Hematopoietic multipotent progenitor cell treated with erythropoietin and hydrocortisone succinate and interleukin-3 and kit ligand, for 4 days (in vitro differentiated cells): Measurements from ENCODE around the gene SLC41A3.
"Not testable (repeated sequence)": the region's sequence is repeated elsewhere in the genome, so short reads cannot be mapped to it uniquely, and the experiment has no call there.

ENCODE experiments used
- DNase-seq: peaks from one replicate; pipeline ENCODE4 v3.0.0-alpha.2; 2015

SLC41A3 gene

DNA sequence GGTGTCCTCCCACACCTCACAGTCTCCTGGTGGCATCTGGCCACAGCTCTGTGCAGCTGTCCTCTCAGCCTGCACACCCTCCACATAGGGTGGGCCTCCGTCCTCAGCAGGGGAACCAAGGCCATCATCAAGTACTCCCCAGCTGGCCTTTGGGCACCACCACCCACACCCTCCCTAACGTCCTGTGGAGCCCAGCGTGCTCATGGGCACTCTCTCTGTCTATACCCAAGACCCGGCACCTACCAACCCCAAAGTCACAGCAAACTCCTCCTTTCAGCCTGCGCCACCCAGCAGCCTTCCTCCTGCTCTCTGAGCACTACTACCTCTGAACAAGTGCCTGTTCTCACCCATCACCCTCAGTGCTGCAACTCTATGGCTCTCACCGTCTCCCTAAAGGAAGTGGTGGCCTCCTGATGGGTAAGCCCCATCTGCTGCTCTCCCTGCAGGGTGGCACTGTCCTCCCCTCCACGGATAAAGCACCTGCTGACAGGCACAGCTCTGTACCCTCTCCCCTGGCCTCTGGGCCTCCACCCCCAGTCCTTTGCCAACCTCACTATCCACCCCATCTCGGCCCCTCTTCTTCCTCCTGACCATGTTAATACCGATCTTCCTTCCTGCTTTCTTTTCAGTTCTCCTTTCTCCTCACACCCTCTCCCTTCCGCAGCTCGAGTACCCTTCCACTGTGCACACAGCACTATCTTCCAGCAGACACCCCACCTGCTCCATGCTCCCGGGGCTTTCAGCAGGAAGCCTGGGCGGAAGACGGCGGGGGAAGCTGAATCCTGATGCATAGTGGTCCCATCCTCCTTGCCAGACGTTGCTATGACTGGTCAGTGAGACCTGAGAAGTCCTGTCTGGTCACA is 31.5 kb downstream of the SLC41A3 start:
- DNase-seq: no peak

DNA sequence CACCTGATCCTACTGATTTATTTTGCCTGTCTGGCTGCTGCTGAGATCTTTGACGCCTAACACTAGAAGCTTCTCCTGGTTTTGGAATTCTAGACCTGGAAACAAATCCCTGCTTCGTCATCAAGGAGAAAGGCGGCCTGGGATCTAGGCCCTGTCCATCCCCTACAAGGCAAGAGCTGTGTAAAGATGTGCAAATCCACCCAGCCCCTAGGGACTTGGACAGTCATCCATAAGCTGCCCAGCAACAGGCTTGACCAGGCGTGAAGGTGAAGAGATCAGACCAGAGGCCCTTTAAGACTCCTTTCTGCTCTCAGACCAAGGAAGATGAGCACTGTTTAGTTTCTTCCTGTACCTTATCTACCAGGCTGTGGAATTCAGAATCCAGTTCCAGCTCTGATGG is 32.2 kb downstream of the SLC41A3 start:
- no peak for DNase-seq

DNA sequence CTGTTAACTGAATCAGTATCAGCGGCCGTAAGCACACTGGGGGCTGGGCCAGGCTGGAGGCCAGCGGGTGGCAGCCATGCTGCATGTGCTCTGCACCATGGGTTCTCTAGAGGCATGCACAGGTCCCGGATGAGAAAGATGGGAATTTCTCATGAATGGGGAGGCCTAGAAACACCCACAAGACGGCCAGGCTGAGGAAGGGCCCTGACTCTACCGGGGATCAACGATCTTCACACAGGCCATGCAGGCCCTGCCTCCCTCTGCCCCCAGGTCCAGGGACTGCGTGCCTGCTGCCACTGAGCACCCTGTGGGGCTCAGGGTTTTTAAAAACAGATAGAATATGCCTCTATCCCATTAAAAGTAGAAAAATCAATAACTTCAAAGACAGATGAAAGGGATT is 32.7 kb downstream of the SLC41A3 start:
- no peak for DNase-seq

DNA sequence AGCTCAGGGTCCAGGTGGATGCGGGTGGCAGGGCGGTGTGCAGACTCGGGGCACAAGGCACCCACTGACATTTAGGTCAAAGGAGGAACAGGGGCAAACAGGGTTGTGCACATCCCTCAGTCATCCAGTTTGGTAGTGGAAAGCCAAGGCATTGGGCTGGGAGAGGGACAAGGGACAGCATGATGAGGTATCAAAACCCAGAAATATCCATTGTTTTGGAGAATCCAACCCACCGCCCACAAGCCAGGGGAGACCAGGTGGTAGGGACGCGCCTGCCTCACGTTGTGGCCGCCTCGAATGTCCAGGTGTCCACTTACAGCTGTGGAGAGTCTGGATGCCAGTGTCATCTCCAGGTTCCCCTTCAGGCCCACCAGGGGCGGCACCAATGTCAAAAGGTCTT is 33.3 kb downstream of the SLC41A3 start:
- no peak for DNase-seq

DNA sequence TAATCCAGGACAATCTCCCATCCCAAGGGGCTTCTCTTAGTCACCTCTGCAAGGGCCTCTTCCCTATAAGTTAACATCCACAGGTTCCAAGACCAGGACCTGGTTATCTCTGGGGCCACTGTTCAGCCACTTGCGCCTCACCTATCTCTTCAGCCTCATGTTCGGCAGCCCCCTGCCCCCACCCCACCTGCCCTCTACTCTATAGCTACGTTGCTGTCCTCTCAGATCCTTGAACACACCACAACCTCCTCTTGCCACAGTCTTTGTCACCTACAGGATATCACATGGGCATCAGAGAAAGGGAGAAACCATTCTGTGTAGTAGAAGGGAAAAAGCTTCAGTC is 33.9 kb downstream of the SLC41A3 start:
- DNase-seq: no peak

DNA sequence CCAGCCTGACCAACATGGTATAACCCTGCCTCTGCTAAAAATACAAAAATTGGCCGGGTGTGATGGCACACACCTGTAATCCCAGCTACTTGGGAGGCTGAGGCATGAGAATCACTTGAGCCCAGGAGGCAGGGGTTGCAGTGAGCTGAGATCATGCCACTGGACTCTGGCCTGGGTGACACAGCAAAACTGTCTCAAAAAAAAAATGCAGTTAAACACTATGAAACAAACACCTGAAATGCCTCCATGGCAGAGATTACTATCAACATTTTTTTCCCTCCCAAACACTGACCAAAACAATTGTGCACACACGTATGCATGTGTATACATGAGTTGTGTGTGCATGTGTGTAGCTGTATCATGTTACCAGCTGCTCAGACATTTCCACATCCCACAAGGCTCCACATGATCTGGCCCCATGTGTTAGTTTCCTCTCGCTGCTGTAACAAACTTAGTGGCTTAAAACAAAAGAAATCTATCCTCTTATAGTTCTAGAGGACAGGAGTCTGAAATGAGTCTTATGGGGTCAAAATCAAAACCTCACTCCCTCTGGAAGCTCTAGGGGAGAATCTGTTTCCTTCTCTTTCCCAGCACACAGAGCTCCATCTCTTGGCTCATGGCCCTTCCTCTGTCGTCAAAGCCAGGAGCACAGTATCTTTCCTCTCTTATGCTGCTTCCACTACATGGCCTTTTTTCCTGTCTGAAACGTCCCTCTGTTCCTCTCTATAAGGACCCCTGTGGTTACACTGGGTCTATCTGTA is 34.5 kb downstream of the SLC41A3 start:
- DNase-seq: no peak

DNA sequence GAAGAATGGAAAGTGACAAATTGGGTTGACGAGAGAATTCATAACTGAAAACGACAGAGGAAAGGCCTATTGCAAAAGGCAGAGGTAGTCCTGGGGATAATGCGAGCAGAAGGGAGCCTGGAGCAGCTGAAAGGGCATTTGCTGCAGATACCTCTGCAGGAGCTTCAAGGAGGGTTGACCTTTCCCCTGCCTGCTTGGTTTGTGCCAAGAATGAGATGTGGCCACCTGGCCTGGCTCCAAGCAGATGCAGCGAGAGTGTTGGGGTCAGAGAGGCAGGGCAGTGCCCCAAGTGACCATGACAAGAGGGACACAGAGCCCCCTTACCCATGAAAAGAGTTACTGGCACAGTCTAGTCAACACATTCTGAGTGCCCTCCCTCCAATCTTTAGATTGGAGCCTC is 43.5 kb downstream of the SLC41A3 start:
- DNase-seq: no peak

DNA sequence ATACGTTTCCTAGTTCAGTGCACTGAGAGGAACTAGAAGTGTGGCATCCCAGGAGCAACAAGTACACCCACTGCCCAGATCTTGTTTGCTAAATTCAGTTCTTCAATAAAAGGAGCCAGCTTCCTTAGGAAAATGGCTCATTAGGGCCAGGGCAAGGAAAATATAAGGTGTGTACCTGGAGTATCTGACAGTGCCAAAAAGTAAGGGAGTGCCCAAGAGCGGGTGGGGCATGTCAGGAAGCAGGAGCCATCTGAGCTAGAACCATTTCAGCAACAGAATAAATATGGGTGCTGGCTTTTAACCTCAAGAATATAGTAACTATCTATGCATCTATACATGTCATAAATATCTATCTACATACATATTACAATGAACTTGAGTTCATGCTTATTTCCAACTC is 44.1 kb downstream of the SLC41A3 start:
- DNase-seq: no peak

DNA sequence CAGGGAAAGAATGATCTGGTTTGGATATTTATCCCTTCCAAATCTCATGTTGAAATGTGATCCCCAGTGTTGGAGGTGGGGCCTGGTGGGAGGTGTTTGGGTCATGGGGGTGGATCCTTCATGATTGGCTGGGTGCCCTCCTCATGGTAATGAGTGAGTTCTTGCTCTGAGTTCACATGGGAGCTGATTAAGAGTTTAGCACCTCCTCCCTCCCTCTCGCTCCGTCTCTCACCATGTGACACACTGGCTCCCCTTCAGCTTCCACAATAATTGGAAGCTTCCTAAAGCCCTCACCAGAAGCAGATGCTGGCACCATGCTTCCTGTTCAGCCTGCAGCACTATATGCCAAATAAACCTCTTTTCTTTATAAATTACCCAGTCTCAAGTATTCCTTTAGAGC is 45.1 kb downstream of the SLC41A3 start:
- DNase-seq: not testable (repeated sequence)

DNA sequence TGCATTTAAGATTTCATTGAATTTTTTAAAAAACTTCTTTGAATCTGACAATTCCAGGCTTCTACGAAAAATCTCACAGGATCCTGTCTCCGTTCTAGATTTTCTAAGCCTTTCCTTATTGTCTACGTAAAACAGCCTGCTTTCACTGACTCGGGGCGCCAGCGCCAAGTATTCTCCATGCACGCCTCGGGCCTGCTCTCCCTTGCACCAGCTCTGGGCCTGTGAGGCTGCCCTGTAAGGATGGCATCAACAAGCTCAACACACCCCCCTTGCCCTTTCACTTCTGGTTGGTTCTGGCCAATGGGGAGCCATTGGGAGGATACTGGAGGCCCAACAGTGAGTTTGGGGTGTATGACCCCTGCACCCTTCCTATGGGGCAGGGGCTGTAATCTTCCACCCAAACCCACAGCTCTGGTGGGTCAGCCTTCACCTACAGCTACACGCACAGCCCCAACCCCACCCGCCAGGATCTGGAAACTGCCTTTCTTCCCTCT is 47.8 kb downstream of the SLC41A3 start:
- no peak for DNase-seq

DNA sequence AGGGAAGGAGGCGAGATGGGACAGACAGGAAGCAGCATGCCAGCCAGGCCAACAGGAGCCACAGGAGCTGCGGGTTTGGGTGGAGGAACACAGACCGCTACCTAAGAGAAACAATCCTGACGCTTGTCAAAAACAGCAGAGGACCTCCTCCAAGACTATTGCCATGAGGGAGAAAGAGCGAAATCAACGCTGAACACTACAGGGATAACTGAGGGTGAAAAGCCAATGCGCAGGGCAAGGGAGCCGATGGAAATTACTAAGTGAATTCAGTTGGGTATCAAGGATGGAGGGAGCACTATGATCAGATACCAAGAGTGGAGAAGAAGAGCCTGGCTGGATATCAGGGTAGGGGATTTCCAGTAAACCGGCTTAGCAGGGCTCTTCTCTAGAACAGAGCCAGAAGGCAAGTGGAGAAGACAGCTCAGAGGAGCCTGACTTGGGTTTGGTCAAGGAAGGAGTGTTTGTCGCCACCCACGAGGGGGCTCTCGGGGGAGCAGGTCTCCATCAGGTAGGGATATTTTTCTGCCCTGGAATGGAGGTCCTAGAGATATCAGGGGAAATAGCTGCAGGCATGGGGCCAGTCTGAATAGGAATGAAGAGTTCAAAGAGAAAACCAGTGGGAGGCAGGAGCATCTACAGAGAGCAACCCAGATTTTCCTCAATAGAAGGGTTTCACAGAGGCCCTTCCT is 48.4 kb downstream of the SLC41A3 start:
- no peak for DNase-seq

DNA sequence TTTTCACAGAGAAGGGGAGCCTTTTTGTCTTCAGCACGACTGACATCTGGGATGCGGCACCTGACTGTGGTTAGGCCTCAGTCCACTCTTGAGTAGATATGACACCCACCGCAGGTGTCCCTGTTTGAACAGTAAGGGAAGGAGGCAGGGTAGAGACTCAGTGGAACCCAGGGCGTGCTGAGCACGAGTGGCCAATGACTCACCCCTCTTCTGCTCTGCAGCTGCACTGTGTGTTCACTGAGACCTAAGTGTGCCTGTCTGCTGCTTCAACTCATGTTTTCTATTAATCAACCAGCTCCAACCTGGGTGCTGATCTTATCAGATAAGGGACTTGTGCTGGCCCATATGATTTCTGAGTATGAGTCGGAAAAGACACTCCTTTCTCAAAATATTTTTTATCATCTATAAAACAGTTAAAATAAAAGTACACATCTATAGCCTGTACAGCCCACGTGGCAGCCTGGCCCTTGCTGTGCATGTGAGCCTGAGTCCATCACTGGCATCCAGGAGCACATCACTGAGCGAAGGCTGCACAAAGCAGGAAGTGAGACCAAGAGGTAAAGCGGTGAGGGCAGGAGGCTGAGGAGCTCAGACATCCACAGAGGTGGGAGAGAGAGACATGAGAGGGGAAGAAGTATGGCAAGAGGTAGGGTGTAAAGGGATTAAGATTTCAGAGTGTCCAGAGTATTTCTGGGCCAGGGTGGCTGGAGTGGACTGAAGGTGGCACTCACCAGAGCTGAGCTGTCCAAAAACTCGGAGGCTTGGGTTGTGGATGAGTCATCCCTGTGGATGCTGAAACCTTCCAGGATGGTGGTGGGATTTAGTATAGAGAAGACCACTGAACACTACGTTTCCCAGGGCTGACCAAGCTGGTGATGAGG is 49.2 kb downstream of the SLC41A3 start:
- peak; percentile 7 for DNase-seq

DNA sequence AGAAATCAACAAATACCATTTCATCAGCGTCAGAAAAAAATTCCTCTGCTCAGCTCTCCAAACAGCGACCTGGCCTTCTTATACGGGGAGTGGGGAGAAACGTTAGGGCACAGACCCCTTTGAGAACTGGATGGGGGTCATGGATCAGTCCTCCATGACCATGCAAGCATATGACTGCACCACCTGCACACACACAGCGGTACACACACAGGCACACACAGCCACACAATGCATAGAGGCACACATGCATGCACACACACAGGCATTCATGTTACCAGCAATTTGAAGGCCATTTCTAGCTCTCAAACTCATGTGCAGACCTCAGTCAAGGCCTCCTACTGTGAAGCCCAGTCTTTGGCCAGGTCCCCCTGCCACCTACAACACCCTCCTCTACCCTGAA is 50.2 kb downstream of the SLC41A3 start:
- DNase-seq: no peak

DNA sequence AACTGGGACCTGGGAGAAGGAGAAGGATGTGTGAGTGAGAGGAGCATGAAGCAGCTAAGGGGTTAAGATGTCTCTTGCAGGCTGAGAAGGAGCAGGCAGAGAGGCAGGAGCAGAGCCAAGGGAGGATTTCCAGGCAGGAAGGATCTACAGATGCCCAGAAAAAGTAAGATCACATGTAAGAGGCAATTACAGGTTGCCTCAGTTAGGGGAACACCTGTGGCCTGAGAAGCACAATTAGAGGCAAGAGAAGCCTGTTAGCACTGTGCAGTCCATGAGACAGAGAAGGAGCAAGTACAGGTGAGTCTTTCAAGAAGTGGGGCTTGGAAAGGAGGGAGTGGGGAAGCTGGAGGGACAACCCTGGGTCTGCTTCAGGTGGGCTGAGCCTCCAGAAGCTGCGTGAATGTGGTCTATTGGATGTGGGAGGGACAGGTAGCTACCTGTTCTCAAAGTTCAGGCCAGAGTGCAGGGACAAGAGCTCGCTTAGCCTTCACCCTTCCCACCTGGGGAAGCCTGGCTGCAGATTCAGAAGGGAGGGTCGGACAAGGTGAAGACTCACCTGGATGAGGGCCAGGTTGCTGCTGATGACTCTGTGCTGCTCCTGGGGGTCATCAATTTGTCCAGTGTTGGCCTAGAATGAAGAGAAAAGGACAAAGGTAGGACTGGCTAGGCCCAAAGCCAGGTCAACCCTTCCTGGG is 50.7 kb downstream of the SLC41A3 start:
- DNase-seq: no peak

DNA sequence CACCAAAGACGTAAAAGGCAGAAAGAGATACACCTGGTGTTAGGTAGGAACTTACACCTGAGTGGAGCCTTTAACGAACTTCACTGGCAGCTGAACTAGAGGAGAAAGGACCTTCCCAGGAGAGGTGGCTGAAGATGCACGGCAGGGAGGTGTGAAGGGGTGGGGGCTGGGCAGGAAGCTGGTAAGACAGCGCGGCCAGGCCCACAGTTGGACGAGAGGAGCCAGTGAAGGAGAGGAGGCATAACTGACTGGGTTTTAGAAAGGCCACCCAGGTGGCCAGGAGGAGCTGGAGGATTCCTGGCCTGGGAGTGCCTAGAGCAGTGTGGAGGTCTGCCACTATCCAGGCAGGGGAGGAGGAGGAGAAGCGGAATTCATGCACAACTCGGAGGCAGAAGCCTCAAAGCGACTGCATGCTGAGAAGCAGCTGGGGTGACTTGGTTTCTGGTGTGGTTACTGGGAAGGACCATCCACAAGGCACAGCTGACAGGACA is 51.9 kb downstream of the SLC41A3 start:
- DNase-seq: no peak

DNA sequence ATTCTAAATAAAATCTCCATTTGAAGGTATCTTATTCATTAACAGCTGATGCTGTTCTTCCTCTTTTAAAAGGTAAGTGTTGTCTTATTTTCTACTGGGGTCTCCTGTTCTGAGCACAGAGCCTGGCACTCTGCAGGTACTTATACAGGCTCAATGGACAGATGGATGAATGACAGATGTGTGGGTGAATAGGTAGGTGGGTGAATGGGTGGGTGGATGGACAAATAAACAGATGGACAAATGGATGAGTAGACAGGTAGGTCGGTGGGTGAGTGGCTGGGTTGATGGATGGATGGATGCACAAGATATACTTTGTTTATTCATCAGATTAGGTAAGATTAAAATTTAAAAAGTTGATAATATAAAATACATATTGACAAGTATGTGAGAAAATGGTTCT is 53.5 kb downstream of the SLC41A3 start:
- no peak for DNase-seq

DNA sequence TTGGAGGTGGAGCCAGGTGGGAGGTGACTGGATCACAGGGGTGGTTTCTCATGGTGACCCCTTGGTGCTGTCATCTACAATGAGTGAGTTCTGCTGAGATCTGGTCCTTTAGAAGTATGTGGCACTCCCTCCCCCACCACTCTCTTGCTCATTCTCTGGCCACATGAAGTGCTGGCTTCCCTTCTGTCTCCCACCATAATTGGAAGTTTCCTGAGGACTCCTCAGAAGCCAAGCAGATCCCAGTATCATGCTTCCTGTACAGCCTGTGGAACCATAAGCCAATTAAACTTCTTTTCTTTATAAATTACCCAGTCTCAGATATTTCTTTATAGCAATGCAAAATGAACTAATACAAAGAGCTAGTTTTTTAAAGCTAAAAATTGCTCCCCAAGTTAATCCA is 54.7 kb downstream of the SLC41A3 start:
- DNase-seq: no peak

DNA sequence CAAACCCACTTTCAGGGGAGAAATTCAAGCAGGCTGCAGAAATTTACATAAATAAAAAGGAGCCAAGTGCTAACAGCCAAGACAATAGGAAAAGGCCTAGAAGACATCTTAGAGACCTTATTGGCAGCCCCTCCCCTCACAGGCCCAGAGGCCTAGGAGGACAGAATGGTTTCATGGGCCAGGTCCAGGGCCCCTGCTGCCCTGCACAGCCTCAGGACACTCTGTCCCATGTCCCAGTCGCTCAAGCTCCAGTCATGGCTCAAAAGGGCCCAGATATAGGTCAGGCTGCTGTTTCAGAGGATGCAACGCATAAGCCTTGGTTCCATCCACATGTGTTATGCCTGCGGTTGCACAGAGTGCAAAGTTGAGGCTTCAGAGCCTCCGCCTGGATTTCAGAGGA is 55.8 kb downstream of the SLC41A3 start:
- no peak for DNase-seq

DNA sequence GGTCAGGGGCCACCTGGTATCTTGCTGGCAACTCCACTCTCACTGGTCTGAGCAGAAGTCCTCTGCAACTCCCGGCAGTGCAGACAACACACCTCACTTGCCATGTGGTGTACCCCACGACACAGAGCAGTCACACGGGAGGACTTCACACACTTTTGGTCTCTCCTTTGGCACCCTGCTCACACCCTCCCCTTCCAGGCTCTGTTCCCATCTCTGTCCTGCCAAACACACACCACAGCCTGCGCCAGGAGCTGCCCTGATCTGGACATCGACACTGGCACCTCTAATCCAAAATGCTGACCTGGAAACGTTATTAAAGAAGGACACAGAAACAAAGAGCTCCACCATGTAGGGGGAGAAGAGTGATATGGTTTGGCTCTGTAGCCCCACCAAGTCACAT is 57.2 kb downstream of the SLC41A3 start:
- DNase-seq: no peak

DNA sequence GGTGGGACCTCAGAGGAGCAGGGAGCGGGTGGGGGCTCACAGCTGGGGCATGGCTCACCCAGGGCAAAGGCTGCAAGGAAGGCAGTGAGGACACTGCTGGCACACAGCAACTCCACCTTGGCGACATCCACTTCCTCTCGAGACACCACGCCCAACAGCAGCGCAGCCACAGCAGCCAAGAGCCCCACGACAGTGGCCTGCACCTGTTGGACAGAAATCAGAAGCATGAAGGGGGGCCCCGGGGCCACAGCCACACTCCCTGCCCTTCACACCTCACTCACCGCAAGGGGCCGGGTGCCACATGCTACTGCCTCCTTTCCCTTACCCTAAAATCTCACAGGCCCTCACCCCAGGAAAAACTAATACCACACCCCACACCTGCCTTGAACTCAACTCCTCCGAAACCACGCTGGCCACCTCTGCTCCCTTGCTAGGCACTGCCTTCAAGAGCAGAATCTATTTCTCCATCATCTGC is 57.6 kb downstream of the SLC41A3 start:
- DNase-seq: peak; percentile 12

DNA sequence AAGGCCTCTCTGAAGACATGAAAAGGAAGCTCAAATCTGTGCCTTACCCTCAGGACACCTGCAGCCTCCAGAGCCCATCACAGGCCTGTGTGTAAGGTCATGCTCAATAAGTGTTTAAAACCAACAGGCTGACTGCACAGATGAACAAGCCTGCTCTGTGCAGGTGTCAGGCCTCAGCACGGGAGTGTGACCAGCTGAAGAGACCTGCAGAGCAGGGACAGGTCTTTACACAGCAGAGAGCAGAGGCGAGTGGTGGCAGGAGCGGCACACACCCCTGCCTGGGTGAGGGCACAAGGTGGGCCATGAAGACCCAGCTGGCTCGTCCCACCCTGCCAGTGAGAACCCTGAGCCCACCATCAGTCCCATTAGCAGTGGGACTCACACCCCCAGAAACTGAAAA is 58.1 kb downstream of the SLC41A3 start:
- no peak for DNase-seq
